ENCODE data around the gene NRDE2. TPM values are rescaled to one million over a fixed set of nuclear protein-coding genes. Genes with fewer than 3 reads are reported as not detected.

NRDE2 gene
- total and polyA plus RNA-seq, 4 donors: 5.6 to 20.0 (median 13.7) TPM

DNA sequence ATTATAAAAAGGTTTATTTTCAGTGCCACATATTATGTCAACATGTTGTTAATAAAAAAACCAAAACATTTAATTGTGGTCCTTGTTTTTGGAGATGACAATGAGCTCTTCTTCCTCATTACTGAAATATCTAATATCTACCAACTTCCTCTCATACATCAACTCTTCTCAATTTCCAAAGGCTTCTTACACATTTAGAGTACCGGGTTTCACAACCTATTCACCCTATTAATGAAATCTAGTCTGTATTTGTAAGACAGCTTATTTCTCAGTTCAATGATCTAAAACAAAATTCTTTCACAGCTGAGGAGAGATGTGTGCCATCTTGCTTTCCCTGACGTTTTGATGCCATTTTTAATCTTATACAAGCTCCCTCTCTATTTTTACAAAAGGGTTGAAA is 14.5 kb downstream of the NRDE2 start:
- Histone ChIP-seq H3K27ac (ENCODE audit: low read depth in 1 of 2, low read length in 2 of 2) (no peak overlapping the region), H3K27me3 (ENCODE audit: control insufficient read depth in 4 of 4, insufficient read depth in 4 of 4, low read length in 3 of 4) (no peaks in the 10 kb centered on the region), H3K4me3 (ENCODE audit: low read depth in 1 of 3, low read length in 3 of 3) (no peak overlapping the region), H3K9ac (ENCODE audit: low read depth in 1 of 2, low read length in 2 of 2) (no peak overlapping the region), H3K36me3 (ENCODE audit: control insufficient read depth in 4 of 4, insufficient read depth in 3 of 4, low read depth in 1 of 4, low read length in 3 of 4) (peaks cover 2 to 28% (median 17%) of the 10 kb centered on the region in 4 donors), H3K4me1 (ENCODE audit: control insufficient read depth in 4 of 4, insufficient read depth in 4 of 4, low read length in 3 of 4) (peaks cover 0 to 12% (median 9%) of the 10 kb centered on the region in 4 donors), H3K9me3 (ENCODE audit: control insufficient read depth in 4 of 4, low read length in 3 of 4) (no peaks in the 10 kb centered on the region)
- TF ChIP-seq, protein P1, sequence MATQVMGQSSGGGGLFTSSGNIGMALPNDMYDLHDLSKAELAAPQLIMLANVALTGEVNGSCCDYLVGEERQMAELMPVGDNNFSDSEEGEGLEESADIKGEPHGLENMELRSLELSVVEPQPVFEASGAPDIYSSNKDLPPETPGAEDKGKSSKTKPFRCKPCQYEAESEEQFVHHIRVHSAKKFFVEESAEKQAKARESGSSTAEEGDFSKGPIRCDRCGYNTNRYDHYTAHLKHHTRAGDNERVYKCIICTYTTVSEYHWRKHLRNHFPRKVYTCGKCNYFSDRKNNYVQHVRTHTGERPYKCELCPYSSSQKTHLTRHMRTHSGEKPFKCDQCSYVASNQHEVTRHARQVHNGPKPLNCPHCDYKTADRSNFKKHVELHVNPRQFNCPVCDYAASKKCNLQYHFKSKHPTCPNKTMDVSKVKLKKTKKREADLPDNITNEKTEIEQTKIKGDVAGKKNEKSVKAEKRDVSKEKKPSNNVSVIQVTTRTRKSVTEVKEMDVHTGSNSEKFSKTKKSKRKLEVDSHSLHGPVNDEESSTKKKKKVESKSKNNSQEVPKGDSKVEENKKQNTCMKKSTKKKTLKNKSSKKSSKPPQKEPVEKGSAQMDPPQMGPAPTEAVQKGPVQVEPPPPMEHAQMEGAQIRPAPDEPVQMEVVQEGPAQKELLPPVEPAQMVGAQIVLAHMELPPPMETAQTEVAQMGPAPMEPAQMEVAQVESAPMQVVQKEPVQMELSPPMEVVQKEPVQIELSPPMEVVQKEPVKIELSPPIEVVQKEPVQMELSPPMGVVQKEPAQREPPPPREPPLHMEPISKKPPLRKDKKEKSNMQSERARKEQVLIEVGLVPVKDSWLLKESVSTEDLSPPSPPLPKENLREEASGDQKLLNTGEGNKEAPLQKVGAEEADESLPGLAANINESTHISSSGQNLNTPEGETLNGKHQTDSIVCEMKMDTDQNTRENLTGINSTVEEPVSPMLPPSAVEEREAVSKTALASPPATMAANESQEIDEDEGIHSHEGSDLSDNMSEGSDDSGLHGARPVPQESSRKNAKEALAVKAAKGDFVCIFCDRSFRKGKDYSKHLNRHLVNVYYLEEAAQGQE (IDR thresholded peaks at IDR 0.05): no peak
- TF ChIP-seq JUND (IDR thresholded peaks at IDR 0.05): no peak
- TF ChIP-seq, protein P2, sequence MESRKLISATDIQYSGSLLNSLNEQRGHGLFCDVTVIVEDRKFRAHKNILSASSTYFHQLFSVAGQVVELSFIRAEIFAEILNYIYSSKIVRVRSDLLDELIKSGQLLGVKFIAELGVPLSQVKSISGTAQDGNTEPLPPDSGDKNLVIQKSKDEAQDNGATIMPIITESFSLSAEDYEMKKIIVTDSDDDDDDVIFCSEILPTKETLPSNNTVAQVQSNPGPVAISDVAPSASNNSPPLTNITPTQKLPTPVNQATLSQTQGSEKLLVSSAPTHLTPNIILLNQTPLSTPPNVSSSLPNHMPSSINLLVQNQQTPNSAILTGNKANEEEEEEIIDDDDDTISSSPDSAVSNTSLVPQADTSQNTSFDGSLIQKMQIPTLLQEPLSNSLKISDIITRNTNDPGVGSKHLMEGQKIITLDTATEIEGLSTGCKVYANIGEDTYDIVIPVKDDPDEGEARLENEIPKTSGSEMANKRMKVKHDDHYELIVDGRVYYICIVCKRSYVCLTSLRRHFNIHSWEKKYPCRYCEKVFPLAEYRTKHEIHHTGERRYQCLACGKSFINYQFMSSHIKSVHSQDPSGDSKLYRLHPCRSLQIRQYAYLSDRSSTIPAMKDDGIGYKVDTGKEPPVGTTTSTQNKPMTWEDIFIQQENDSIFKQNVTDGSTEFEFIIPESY (IDR thresholded peaks at IDR 0.05): no peak
- no peak for TF ChIP-seq EGR1 (IDR thresholded peaks at IDR 0.05; ENCODE audit: low read depth in 2 of 2)
- no peak for TF ChIP-seq FOXA1 (IDR thresholded peaks at IDR 0.05)
- no peak for TF ChIP-seq FOXA2 (IDR thresholded peaks at IDR 0.05)
- no peak for TF ChIP-seq GABPA (IDR thresholded peaks at IDR 0.05 in 1 of 2, conservative IDR thresholded peaks at IDR 0.05 in 1 of 2)
- no peak for TF ChIP-seq HNF4A (conservative IDR thresholded peaks at IDR 0.05)
- no peak for TF ChIP-seq TAF1 (conservative IDR thresholded peaks at IDR 0.05)
- TF ChIP-seq HNF4G (IDR thresholded peaks at IDR 0.05): no peak
- TF ChIP-seq NR2F2 (IDR thresholded peaks at IDR 0.05): no peak
- TF ChIP-seq, protein P3, sequence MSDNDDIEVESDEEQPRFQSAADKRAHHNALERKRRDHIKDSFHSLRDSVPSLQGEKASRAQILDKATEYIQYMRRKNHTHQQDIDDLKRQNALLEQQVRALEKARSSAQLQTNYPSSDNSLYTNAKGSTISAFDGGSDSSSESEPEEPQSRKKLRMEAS (IDR thresholded peaks at IDR 0.05): no peak
- TF ChIP-seq, protein P4, sequence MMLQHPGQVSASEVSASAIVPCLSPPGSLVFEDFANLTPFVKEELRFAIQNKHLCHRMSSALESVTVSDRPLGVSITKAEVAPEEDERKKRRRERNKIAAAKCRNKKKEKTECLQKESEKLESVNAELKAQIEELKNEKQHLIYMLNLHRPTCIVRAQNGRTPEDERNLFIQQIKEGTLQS (IDR thresholded peaks at IDR 0.05): no peak
- TF ChIP-seq, protein P5, sequence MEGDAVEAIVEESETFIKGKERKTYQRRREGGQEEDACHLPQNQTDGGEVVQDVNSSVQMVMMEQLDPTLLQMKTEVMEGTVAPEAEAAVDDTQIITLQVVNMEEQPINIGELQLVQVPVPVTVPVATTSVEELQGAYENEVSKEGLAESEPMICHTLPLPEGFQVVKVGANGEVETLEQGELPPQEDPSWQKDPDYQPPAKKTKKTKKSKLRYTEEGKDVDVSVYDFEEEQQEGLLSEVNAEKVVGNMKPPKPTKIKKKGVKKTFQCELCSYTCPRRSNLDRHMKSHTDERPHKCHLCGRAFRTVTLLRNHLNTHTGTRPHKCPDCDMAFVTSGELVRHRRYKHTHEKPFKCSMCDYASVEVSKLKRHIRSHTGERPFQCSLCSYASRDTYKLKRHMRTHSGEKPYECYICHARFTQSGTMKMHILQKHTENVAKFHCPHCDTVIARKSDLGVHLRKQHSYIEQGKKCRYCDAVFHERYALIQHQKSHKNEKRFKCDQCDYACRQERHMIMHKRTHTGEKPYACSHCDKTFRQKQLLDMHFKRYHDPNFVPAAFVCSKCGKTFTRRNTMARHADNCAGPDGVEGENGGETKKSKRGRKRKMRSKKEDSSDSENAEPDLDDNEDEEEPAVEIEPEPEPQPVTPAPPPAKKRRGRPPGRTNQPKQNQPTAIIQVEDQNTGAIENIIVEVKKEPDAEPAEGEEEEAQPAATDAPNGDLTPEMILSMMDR (IDR thresholded peaks at IDR 0.05; ENCODE audit: low read depth, low read length, missing input control): no peak
- TF ChIP-seq RXRA (IDR thresholded peaks at IDR 0.05): no peak
- no peak for TF ChIP-seq SP1 (IDR thresholded peaks at IDR 0.05)
- TF ChIP-seq RAD21 (IDR thresholded peaks at IDR 0.05): no peak
- TF ChIP-seq YY1 (IDR thresholded peaks at IDR 0.05): no peak
- 89% methylated on average over 2 of the region's 2 CpGs for WGBS
- no peak for DNase-seq (ENCODE audit: low spot score)
